ENCODE data around the gene ATP6V1C2.
"Not testable (repeated sequence)": the region's sequence is repeated elsewhere in the genome, so short reads cannot be mapped to it uniquely, and the experiment has no call there.

Gene ATP6V1C2

GRCh38 chr2:10811517-10811916, 90.1 kb downstream of the ATP6V1C2 start:
- Histone ChIP-seq H3K36me3 (ENCODE audit: control insufficient read depth, low read depth, low read length) (peaks cover 3% of the 10 kb centered on the region), H3K27ac (ENCODE audit: low read length) (no peak overlapping the region), H3K27me3 (ENCODE audit: control insufficient read depth, insufficient read depth, low read length) (no peaks in the 10 kb centered on the region), H3K9ac (ENCODE audit: low read length) (peak overlapping the region; percentile 85), H3K9me3 (ENCODE audit: control insufficient read depth, low read depth, low read length) (no peaks in the 10 kb centered on the region), H3K4me3 (ENCODE audit: low read length) (peak overlapping the region; percentile 89), H3K4me1 (ENCODE audit: control insufficient read depth, low read depth, low read length) (peaks cover 23% of the 10 kb centered on the region)

- peak within 1 kb of the TSS; percentile 85 for H3K9ac ChIP-seq (ENCODE audit: low read length)
- H3K27ac ChIP-seq (ENCODE audit: low read length) = no peak within 1 kb of the TSS
These were observed 91.1 kb downstream of the ATP6V1C2 start, which contains the start of gene PDIA6 for GRCh38 chr2:10812362-10813162. Gene PDIA6, minus strand, starts transcription at chr2:10812785. Its CDS starts 89 bp downstream, at chr2:10812696.

GRCh38 chr2:10813163-10814138, 92.0 kb downstream of the ATP6V1C2 start:
- H3K27ac ChIP-seq (ENCODE audit: low read length); H3K9me3 ChIP-seq (ENCODE audit: control insufficient read depth, low read depth, low read length); H3K27me3 ChIP-seq (ENCODE audit: control insufficient read depth, insufficient read depth, low read length); H3K36me3 ChIP-seq (ENCODE audit: control insufficient read depth, low read depth, low read length); H3K9ac ChIP-seq (ENCODE audit: low read length): not testable (repeated sequence)
- H3K4me1 ChIP-seq (ENCODE audit: control insufficient read depth, low read depth, low read length) = peaks cover 23% of the 10 kb centered on the region
- peak overlapping the region; percentile 68 for H3K4me3 ChIP-seq (ENCODE audit: low read length)

More at GRCh38 chr2:10812362-10813162, 91.1 kb downstream of the ATP6V1C2 start, which contains the start of gene PDIA6:
- H3K27me3 ChIP-seq (ENCODE audit: control insufficient read depth, insufficient read depth, low read length) = no peaks in the 10 kb centered on the region
- no peaks in the 10 kb centered on the region for H3K9me3 ChIP-seq (ENCODE audit: control insufficient read depth, low read depth, low read length)
- H3K4me1 ChIP-seq (ENCODE audit: control insufficient read depth, low read depth, low read length) = peaks cover 23% of the 10 kb centered on the region
- H3K36me3 ChIP-seq (ENCODE audit: control insufficient read depth, low read depth, low read length) = peaks cover 3% of the 10 kb centered on the region
- peak within 1 kb of the TSS; percentile 89 for H3K4me3 ChIP-seq (ENCODE audit: low read length)

DNA sequence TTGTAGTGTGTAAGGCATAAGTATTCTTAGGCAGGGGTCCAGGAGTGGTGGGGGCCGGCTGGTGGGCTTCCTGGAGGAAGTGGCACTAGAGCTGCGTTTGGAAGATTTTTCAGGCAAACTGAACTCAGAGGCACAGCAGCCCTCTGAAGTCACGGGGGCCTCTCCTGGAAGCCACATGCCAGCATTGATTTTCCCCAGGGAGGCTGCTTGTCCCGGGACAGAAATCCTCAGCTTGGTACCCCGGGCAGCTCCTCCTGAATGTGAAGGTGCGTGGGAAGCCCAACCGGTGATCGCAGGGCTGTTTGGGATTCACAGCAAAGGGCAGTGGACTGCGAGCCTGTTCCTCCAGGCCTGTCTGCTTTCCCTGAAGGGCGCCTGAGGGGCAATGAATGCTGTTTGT, 92.7 kb downstream of the ATP6V1C2 start:
- Histone ChIP-seq H3K9me3 (ENCODE audit: control insufficient read depth, low read depth, low read length) (no peaks in the 10 kb centered on the region), H3K9ac (ENCODE audit: low read length) (no peak overlapping the region), H3K36me3 (ENCODE audit: control insufficient read depth, low read depth, low read length) (peaks cover 3% of the 10 kb centered on the region), H3K27ac (ENCODE audit: low read length) (no peak overlapping the region), H3K4me1 (ENCODE audit: control insufficient read depth, low read depth, low read length) (peaks cover 23% of the 10 kb centered on the region), H3K4me3 (ENCODE audit: low read length) (no peak overlapping the region), H3K27me3 (ENCODE audit: control insufficient read depth, insufficient read depth, low read length) (no peaks in the 10 kb centered on the region)

DNA sequence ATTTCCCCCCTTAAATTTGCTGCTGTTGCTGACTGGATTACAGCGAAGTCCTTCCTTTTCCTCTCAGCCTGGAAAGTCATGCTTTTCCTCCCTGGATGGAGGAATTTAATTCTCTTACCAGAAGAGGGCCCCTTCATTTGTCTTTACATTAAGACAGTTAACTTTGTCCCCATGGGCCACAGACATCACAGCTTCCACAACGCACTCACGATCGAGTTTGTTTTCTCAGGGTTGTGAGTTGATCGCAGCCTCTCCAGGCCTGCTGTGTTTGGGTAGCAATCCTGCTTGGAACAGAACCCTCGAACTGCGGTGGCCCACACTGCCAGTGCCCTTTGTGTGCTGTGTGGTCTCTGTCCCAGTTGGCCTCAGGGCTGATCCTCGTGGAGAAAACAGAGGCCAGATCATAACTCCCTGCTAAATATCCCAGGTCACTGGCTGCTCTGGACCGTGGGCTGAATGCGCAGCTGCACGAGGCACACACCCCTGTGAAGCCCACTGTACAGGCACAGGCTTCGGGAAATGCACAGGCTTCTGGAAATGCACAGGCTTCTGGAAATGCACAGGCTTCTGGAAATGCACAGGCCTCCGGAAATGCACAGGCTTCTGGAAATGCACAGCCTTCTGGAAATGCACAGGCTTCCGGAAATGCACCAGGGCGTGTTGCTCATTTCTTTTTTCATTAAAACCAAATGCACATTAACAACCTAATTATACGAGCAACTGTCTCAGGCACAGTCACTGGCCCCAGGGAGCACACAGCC, 93.3 kb downstream of the ATP6V1C2 start:
- H3K27ac ChIP-seq (ENCODE audit: low read length) = no peak overlapping the region

DNA sequence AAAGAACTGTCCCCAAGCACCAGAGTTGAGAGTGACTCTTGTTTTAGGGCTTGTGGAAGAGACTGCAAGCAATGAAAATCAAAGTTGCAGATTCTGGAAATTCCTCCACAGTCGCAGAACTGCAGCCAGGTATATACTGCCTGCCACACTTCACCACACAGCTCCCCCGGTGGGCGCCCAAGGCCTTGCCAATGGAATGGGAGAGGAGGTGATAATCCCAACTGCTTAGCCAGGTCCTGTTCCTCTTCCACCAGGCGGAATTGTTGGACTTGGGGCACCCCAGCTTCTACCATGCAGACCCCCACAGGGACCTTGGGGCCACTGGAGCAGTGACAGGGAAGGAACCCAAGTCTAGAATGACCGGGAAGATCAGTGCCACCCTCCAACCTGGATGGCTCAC, 96.0 kb downstream of the ATP6V1C2 start:
- H3K9me3 ChIP-seq (ENCODE audit: control insufficient read depth, low read depth, low read length) = no peaks in the 10 kb centered on the region
- no peak overlapping the region for H3K9ac ChIP-seq (ENCODE audit: low read length)
- no peak overlapping the region for H3K27ac ChIP-seq (ENCODE audit: low read length)
- H3K4me3 ChIP-seq (ENCODE audit: low read length) = no peak overlapping the region
- H3K36me3 ChIP-seq (ENCODE audit: control insufficient read depth, low read depth, low read length) = no peaks in the 10 kb centered on the region
- H3K4me1 ChIP-seq (ENCODE audit: control insufficient read depth, low read depth, low read length) = peaks cover 4% of the 10 kb centered on the region
- H3K27me3 ChIP-seq (ENCODE audit: control insufficient read depth, insufficient read depth, low read length) = no peaks in the 10 kb centered on the region

More for the DNA sequence above, 93.3 kb downstream of the ATP6V1C2 start:
- H3K4me1 ChIP-seq (ENCODE audit: control insufficient read depth, low read depth, low read length) = peaks cover 21% of the 10 kb centered on the region
- no peak overlapping the region for H3K9ac ChIP-seq (ENCODE audit: low read length)
- no peak overlapping the region for H3K4me3 ChIP-seq (ENCODE audit: low read length)
- H3K36me3 ChIP-seq (ENCODE audit: control insufficient read depth, low read depth, low read length) = peaks cover 3% of the 10 kb centered on the region
- H3K9me3 ChIP-seq (ENCODE audit: control insufficient read depth, low read depth, low read length) = no peaks in the 10 kb centered on the region
- no peaks in the 10 kb centered on the region for H3K27me3 ChIP-seq (ENCODE audit: control insufficient read depth, insufficient read depth, low read length)

- H3K27me3 ChIP-seq (ENCODE audit: control insufficient read depth, insufficient read depth, low read length); H3K9me3 ChIP-seq (ENCODE audit: control insufficient read depth, low read depth, low read length); H3K9ac ChIP-seq (ENCODE audit: low read length); H3K36me3 ChIP-seq (ENCODE audit: control insufficient read depth, low read depth, low read length); H3K4me1 ChIP-seq (ENCODE audit: control insufficient read depth, low read depth, low read length); H3K4me3 ChIP-seq (ENCODE audit: low read length); H3K27ac ChIP-seq (ENCODE audit: low read length): not testable (repeated sequence)
These were observed 96.9 kb downstream of the ATP6V1C2 start for GRCh38 chr2:10818305-10818704.

DNA sequence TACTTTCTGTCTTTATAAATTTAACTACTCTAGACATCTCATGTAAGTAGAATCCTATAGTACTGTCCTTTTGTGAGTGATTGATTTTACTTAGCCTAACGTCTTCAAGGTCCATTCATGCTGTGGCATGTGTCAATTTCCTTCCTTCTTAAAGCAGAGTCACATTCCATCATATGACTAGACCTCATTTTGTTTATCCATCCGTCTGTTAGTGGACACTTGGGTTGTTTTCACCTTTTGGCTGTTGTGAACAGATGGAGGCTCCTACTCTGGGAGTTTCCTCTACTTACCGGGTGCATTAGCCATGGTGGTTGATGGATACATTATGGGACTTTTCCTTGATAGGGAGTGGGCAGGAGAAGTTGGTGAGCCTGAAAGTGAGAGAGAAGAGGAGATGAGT, 97.6 kb downstream of the ATP6V1C2 start:
- H3K27ac ChIP-seq (ENCODE audit: low read length) = no peak overlapping the region
- no peaks in the 10 kb centered on the region for H3K27me3 ChIP-seq (ENCODE audit: control insufficient read depth, insufficient read depth, low read length)
- peaks cover 4% of the 10 kb centered on the region for H3K4me1 ChIP-seq (ENCODE audit: control insufficient read depth, low read depth, low read length)
- no peak overlapping the region for H3K4me3 ChIP-seq (ENCODE audit: low read length)
- no peak overlapping the region for H3K9ac ChIP-seq (ENCODE audit: low read length)
- H3K36me3 ChIP-seq (ENCODE audit: control insufficient read depth, low read depth, low read length) = no peaks in the 10 kb centered on the region
- no peaks in the 10 kb centered on the region for H3K9me3 ChIP-seq (ENCODE audit: control insufficient read depth, low read depth, low read length)

GRCh38 chr2:10819714-10820314, 98.4 kb downstream of the ATP6V1C2 start:
- Histone ChIP-seq H3K36me3 (ENCODE audit: control insufficient read depth, low read depth, low read length) (no peaks in the 10 kb centered on the region), H3K27me3 (ENCODE audit: control insufficient read depth, insufficient read depth, low read length) (no peaks in the 10 kb centered on the region), H3K4me1 (ENCODE audit: control insufficient read depth, low read depth, low read length) (no peaks in the 10 kb centered on the region), H3K27ac (ENCODE audit: low read length) (no peak overlapping the region), H3K9ac (ENCODE audit: low read length) (no peak overlapping the region), H3K4me3 (ENCODE audit: low read length) (no peak overlapping the region), H3K9me3 (ENCODE audit: control insufficient read depth, low read depth, low read length) (no peaks in the 10 kb centered on the region)

GRCh38 chr2:10820562-10820961, 99.1 kb downstream of the ATP6V1C2 start:
- Histone ChIP-seq H3K4me3 (ENCODE audit: low read length) (no peak overlapping the region), H3K36me3 (ENCODE audit: control insufficient read depth, low read depth, low read length) (no peaks in the 10 kb centered on the region), H3K27ac (ENCODE audit: low read length) (no peak overlapping the region), H3K9me3 (ENCODE audit: control insufficient read depth, low read depth, low read length) (no peaks in the 10 kb centered on the region), H3K9ac (ENCODE audit: low read length) (no peak overlapping the region), H3K4me1 (ENCODE audit: control insufficient read depth, low read depth, low read length) (no peaks in the 10 kb centered on the region), H3K27me3 (ENCODE audit: control insufficient read depth, insufficient read depth, low read length) (no peaks in the 10 kb centered on the region)
